Measurements from ENCODE around the gene CDHR3.

GRCh38 chr7:105945848-105946247, 17.2 kb upstream of the CDHR3 start:
- no peak for TF ChIP-seq CTCF (IDR thresholded peaks at IDR 0.05)
- TF ChIP-seq CREM (CRISPR knock-in tag; IDR thresholded peaks at IDR 0.05), result no peak
- no peak for TF ChIP-seq ZNF138 (CRISPR knock-in tag; conservative IDR thresholded peaks at IDR 0.05)
- TF ChIP-seq ZNF423 (CRISPR knock-in tag; IDR thresholded peaks at IDR 0.05), result no peak
- no peak for TF ChIP-seq ZBTB21 (CRISPR knock-in tag; IDR thresholded peaks at IDR 0.05; ENCODE audit: borderline replicate concordance)
- no peak for TF ChIP-seq ATF3 (CRISPR knock-in tag; conservative IDR thresholded peaks at IDR 0.05)
- TF ChIP-seq OVOL2 (CRISPR knock-in tag; IDR thresholded peaks at IDR 0.05; ENCODE audit: borderline replicate concordance), result no peak
